Progenitor cell of endocrine pancreas (in vitro differentiated cells): Measurements from ENCODE around the gene GALNT8. TPM values are rescaled to one million over a fixed set of nuclear protein-coding genes. Genes with fewer than 3 reads are reported as not detected.

Source experiments
- DNase-seq: peaks from one replicate; pipeline ENCODE4 v3.0.0; 2021; ENCODE audit warnings: low spot score; ENCODE audit not compliant: unreplicated experiment
- H3K27ac Mint-ChIP-seq: 2 replicates; pipeline ENCODE4 v1.8.0; 2021; ENCODE audit warnings: mild to moderate bottlenecking, moderate library complexity, mixed read lengths
- H3K27me3 Mint-ChIP-seq: 2 replicates; pipeline ENCODE4 v1.8.0; 2021; ENCODE audit warnings: mixed read lengths
- H3K36me3 Mint-ChIP-seq: 2 replicates; pipeline ENCODE4 v1.8.0; 2022; ENCODE audit warnings: mixed read lengths; ENCODE audit not compliant: insufficient read depth
- H3K4me1 Mint-ChIP-seq: 2 replicates; pipeline ENCODE4 v1.8.0; 2021; ENCODE audit warnings: low read depth, mixed read lengths
- H3K4me3 Mint-ChIP-seq: 2 replicates; pipeline ENCODE4 v1.8.0; 2021; ENCODE audit warnings: low read depth, mild to moderate bottlenecking, moderate library complexity, mixed read lengths
- H3K9me3 Mint-ChIP-seq: 2 replicates; pipeline ENCODE4 v1.8.0; 2021; ENCODE audit warnings: low read depth, mixed read lengths
- CTCF ChIP-seq: fragments of 200-600 bp; sonication (generic); IDR thresholded peaks from one replicate; pipeline ENCODE4 v1.5.0; 2021; ENCODE audit warnings: antibody characterized with exemption, mild to moderate bottlenecking; ENCODE audit not compliant: unreplicated experiment
- total RNA-seq: library from RNA; stranded (reverse); gene quantifications from 2 replicates; pipeline ENCODE4 v1.2.1, GENCODE V29; 2021

Gene GALNT8
- total RNA-seq, 1 donor from 2014 or later: 15.6 TPM

DNA sequence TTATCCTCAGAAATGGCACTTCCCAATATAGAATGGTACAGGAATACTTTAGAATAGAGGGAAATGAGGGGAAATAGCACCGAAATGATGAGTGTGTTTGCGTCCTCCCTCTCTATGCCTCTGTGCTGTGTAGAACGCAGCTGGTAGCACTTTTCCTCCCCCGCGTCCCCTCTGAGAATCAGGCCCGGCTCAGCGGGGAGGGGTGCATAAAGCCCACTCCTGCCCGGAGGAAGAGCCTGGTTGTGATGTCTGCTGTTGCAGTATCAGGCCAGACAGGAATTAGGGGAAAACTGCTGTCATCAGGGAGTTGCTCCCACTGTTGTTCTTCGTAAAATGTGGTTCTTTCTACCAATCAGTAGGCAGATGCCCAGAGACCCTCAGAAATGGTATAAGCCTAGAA, 76.0 kb downstream of the GALNT8 start:
- H3K4me3 Mint-ChIP-seq: no peak overlapping the region
- H3K36me3 Mint-ChIP-seq: peaks cover 3% of the 10 kb centered on the region

GRCh38 chr12:4796694-4797482, 76.7 kb downstream of the GALNT8 start:
- Mint-ChIP-seq H3K27me3 (no peaks in the 10 kb centered on the region), H3K27ac (no peak overlapping the region), H3K4me3 (no peak overlapping the region)

More for the DNA sequence above, 76.0 kb downstream of the GALNT8 start:
- Mint-ChIP-seq H3K4me1 (peaks cover 19% of the 10 kb centered on the region), H3K27ac (no peak overlapping the region), H3K9me3 (peaks cover 15% of the 10 kb centered on the region), H3K27me3 (no peaks in the 10 kb centered on the region)
- no peak for TF ChIP-seq CTCF
- DNase-seq: no peak

GRCh38 chr12:4800555-4800954, 80.4 kb downstream of the GALNT8 start:
- Mint-ChIP-seq H3K9me3 (peaks cover 7% of the 10 kb centered on the region), H3K4me1 (peaks cover 19% of the 10 kb centered on the region), H3K36me3 (no peaks in the 10 kb centered on the region), H3K4me3 (no peak overlapping the region), H3K27ac (no peak overlapping the region), H3K27me3 (peaks cover 17% of the 10 kb centered on the region)
- TF ChIP-seq CTCF: no peak
- no peak for DNase-seq

More at GRCh38 chr12:4796694-4797482, 76.7 kb downstream of the GALNT8 start:
- Mint-ChIP-seq H3K4me1 (peaks cover 19% of the 10 kb centered on the region), H3K9me3 (peaks cover 9% of the 10 kb centered on the region), H3K36me3 (peaks cover 1% of the 10 kb centered on the region)
- TF ChIP-seq CTCF: no peak
- no peak for DNase-seq

GRCh38 chr12:4802841-4803240, 82.6 kb downstream of the GALNT8 start:
- H3K27me3 Mint-ChIP-seq: peaks cover 37% of the 10 kb centered on the region
- H3K4me1 Mint-ChIP-seq: peaks cover 15% of the 10 kb centered on the region
- no peak for DNase-seq
- H3K9me3 Mint-ChIP-seq: peaks cover 7% of the 10 kb centered on the region
- H3K4me3 Mint-ChIP-seq: no peak overlapping the region
- H3K27ac Mint-ChIP-seq: no peak overlapping the region
- TF ChIP-seq CTCF: no peak
- H3K36me3 Mint-ChIP-seq: no peaks in the 10 kb centered on the region

- no peak for DNase-seq
- Mint-ChIP-seq H3K36me3 (peaks cover 3% of the 10 kb centered on the region), H3K27me3 (peaks cover 69% of the 10 kb centered on the region), H3K4me3 (no peak overlapping the region), H3K27ac (no peak overlapping the region), H3K9me3 (no peaks in the 10 kb centered on the region), H3K4me1 (peaks cover 4% of the 10 kb centered on the region)
- TF ChIP-seq CTCF: no peak
These were observed 86.4 kb downstream of the GALNT8 start for GRCh38 chr12:4806439-4807115.
